Esophagus squamous epithelium (tissue), 5 donors: ENCODE measurements around the gene FBXW7. TPM values are rescaled to one million over a fixed set of nuclear protein-coding genes. Genes with fewer than 3 reads are reported as not detected.

ENCODE experiments used
- DNase-seq: peaks from one replicate; lab custom pipeline; 2025; lab: John Stamatoyannopoulos, UW
- H3K27ac ChIP-seq, 4 donors: fragments of 200-600 bp; sonication (generic); one replicate each; pipeline ENCODE4 v1.5.1; 2016 to 2019; ENCODE audit warnings: mild to moderate bottlenecking in 1 of 4
- H3K27me3 ChIP-seq, 4 donors: fragments of 200-600 bp; sonication (generic); 1 replicate in 3 of 4; 2 replicates in 1 of 4; pipeline versions ENCODE4 v1.5.1 to v1.6.0; 2017 to 2021; ENCODE audit warnings: antibody characterized with exemption in 1 of 4
- H3K36me3 ChIP-seq, 3 donors: fragments of 200-600 bp; sonication (generic); one replicate each; pipeline ENCODE4 v1.5.1; 2016 to 2019
- H3K4me1 ChIP-seq, 3 donors: fragments of 200-600 bp; sonication (generic); one replicate each; pipeline ENCODE4 v1.5.1; 2017 to 2019
- H3K4me3 ChIP-seq, 4 donors: fragments of 200-600 bp; sonication (generic); 1 replicate in 3 of 4; 2 replicates in 1 of 4; pipeline ENCODE4 v1.5.1; 2016 to 2019; ENCODE audit warnings: mild to moderate bottlenecking in 2 of 4, moderate library complexity in 1 of 4
- H3K9me3 ChIP-seq, 3 donors: fragments of 200-600 bp; sonication (generic); one replicate each; pipeline ENCODE4 v1.5.1; 2016 to 2019
- POLR2A ChIP-seq, 4 donors: fragments of 450-650 bp; IDR thresholded peaks; one replicate each; pipeline ENCODE4 v1.6.1; 2017; ENCODE audit warnings: antibody characterized with exemption in 4 of 4, mild to moderate bottlenecking in 4 of 4, moderate library complexity in 3 of 4
- WGBS, 2 donors: methylation state at CpG; one replicate each; pipeline ENCODE4 v1.1.5; 2018; 5-methylcytosine and 5-hydroxymethylcytosine counted together
- intact Hi-C: fragments of 100-400 bp; cut with DNase I; formaldehyde crosslinking; loops from one replicate; pipeline ENCODE4 v1.15.0; 2022
- total RNA-seq, 4 donors: library from RNA; depleted of rRNA; stranded (reverse); fragments of >200 nt; gene quantifications; one replicate each; pipeline ENCODE4 v1.1.0, GENCODE V29; 2016
- TF ChIP-seq, protein P1 (sequence below), 6 experiments: fragments of 450-650 bp in 4 of 6; fragments of 200-600 bp in 2 of 6; sonication (generic) in 2 of 6; IDR thresholded peaks; one replicate each; pipeline ENCODE4 v1.5.1; 2016 to 2019; ENCODE audit warnings: antibody characterized with exemption in 6 of 6, mild to moderate bottlenecking in 4 of 6, moderate library complexity in 4 of 6
- donor health status: DM: yes; HTN: yes; CAD: no.

Gene FBXW7
- total RNA-seq, 4 donors from 2014 or later: 32.3 to 92.7 (median 36.9) TPM

DNA sequence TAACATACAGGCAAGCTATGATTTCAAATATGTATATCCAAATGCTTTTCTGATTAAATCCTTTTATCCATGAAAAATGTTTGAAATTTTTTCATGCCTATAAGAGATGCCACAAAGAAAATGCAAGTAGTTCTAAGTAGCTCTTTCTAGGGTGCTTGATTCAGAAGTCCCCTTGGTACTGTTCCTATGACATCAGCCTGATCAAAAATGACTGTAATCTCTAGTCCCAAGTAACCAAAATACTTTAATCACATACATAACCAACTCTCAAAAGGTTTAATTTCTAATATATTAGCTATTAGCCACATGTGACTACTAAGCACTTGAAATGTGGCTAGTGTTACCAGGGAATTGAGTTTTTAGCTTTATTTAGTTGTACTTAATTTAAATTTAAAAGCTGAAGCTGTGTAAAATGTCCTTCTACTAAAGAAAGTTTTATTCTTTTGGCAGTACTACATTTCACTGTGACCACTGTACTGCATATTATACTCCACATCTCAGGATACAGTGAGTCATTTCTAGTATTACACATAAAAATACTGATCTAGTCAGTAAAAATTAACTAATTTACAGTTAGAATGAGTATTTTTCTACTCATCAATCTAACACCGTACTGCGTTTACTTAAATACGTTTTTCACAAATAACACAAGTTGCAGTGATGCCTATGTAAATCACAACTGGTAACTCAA is 33.9 kb downstream of the FBXW7 start:
- no peak for DNase-seq
- H3K27ac ChIP-seq: no peak overlapping the region
- H3K4me1 ChIP-seq: peaks cover 0 to 4% (median 0%) of the 10 kb centered on the region in 3 donors
- no peak for TF ChIP-seq POLR2A (IDR thresholded peaks at IDR 0.05)
- TF ChIP-seq, protein P1, sequence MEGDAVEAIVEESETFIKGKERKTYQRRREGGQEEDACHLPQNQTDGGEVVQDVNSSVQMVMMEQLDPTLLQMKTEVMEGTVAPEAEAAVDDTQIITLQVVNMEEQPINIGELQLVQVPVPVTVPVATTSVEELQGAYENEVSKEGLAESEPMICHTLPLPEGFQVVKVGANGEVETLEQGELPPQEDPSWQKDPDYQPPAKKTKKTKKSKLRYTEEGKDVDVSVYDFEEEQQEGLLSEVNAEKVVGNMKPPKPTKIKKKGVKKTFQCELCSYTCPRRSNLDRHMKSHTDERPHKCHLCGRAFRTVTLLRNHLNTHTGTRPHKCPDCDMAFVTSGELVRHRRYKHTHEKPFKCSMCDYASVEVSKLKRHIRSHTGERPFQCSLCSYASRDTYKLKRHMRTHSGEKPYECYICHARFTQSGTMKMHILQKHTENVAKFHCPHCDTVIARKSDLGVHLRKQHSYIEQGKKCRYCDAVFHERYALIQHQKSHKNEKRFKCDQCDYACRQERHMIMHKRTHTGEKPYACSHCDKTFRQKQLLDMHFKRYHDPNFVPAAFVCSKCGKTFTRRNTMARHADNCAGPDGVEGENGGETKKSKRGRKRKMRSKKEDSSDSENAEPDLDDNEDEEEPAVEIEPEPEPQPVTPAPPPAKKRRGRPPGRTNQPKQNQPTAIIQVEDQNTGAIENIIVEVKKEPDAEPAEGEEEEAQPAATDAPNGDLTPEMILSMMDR (IDR thresholded peaks at IDR 0.05): no peak
- H3K36me3 ChIP-seq: no peaks in the 10 kb centered on the region
- H3K4me3 ChIP-seq: no peak overlapping the region
- intact Hi-C loops: loop anchor here (5.0 kb wide), 1 partner anchor 140 kb away; no protein-coding TSS in a partner anchor
- H3K9me3 ChIP-seq: no peaks in the 10 kb centered on the region
- 72 to 87% methylated on average over 3 of the region's 3 CpGs for WGBS, 2 donors
- H3K27me3 ChIP-seq: no peaks in the 10 kb centered on the region

GRCh38 chr4:152500800-152501434 is 35.0 kb downstream of the FBXW7 start:
- Histone ChIP-seq H3K4me1 (peaks cover 0 to 4% (median 0%) of the 10 kb centered on the region in 3 donors), H3K4me3 (no peak overlapping the region), H3K27ac (no peak overlapping the region), H3K27me3 (no peaks in the 10 kb centered on the region), H3K36me3 (no peaks in the 10 kb centered on the region), H3K9me3 (no peaks in the 10 kb centered on the region)
- intact Hi-C loops: loop anchor here (5.0 kb wide), 1 partner anchor 141 kb away; no protein-coding TSS in a partner anchor
- 0 to 7% methylated on average over 1 of the region's 1 CpG for WGBS, 2 donors
- TF ChIP-seq, protein P1 (IDR thresholded peaks at IDR 0.05): peak; percentile 57 to 84 (median 74)
- no peak for TF ChIP-seq POLR2A (IDR thresholded peaks at IDR 0.05)
- DNase-seq: peak; percentile 1

DNA sequence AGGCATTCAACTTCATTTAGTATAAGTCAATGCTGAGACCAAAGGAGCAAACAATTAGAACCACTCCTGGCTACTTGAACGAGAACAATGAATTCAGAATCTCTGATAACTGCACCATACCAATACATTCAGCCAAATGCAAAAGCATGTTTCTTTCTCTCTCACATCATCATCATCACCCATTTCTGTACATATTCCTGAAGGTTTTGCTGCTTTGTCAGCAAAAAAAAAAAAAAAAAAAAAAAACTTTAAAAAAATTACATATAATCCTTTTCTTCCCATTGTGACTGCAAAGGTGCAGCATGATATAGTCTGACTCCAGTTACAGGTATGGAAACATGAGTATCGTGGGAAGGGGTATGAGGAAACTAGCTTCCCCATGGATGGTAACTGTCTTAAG is 35.6 kb downstream of the FBXW7 start:
- Histone ChIP-seq H3K27ac (no peak overlapping the region), H3K4me1 (peaks cover 0 to 4% (median 0%) of the 10 kb centered on the region in 3 donors), H3K27me3 (no peaks in the 10 kb centered on the region), H3K36me3 (no peaks in the 10 kb centered on the region), H3K4me3 (no peak overlapping the region), H3K9me3 (no peaks in the 10 kb centered on the region)
- 72 to 87% methylated on average over 2 of the region's 2 CpGs for WGBS, 2 donors
- DNase-seq: no peak
- intact Hi-C loops: loop anchor here (5.0 kb wide), 1 partner anchor 142 kb away; no protein-coding TSS in a partner anchor
- TF ChIP-seq, protein P1 (IDR thresholded peaks at IDR 0.05): no peak
- no peak for TF ChIP-seq POLR2A (IDR thresholded peaks at IDR 0.05)

DNA sequence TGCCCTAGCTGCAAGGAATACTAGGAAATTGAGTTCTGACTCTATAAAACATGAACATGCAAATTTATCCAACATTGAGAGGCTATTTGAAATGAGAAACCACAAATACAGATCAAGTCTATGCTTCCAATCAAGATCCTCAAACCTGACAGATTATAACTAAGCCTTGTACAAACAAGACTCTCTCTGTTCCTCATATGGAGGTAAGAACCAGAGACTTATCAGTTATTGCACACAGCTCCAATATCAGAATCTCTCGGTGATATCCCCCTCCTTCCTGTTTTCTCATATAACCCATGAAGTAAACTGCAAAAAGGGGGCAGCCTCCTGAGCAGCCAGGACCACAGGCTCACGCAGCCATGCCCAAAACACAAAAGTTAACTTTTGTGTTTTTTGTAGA is 36.5 kb downstream of the FBXW7 start:
- Histone ChIP-seq H3K27ac (no peak overlapping the region), H3K4me3 (no peak overlapping the region), H3K27me3 (no peaks in the 10 kb centered on the region), H3K36me3 (no peaks in the 10 kb centered on the region), H3K9me3 (no peaks in the 10 kb centered on the region), H3K4me1 (peaks cover 0 to 4% (median 0%) of the 10 kb centered on the region in 3 donors)
- WGBS, 2 donors: 62 to 69% methylated on average over 2 of the region's 2 CpGs
- TF ChIP-seq, protein P1 (IDR thresholded peaks at IDR 0.05): no peak
- TF ChIP-seq POLR2A (IDR thresholded peaks at IDR 0.05): no peak
- DNase-seq: no peak
- intact Hi-C loops: no loop called here

DNA sequence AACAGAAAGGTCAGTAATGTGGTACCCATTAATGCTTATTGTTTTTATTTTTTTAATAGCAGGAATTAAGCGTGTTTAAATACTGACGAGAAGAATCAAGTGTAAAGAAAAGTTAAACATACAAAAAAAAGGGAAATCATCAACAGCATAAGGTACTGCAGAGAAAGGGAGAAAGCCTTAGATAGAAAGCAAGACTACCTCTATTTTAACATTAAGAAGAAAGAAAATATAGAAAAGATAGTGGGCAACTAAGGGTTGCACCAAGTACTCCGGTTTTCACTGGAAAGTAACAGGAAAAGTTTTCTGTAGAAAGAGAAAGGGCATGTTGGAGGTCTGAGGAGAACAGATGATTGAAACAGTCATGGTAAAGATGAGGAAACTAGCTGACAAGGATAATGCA is 41.9 kb downstream of the FBXW7 start:
- H3K27me3 ChIP-seq: no peaks in the 10 kb centered on the region
- H3K9me3 ChIP-seq: no peaks in the 10 kb centered on the region
- no peak overlapping the region for H3K27ac ChIP-seq
- H3K4me3 ChIP-seq: no peak overlapping the region
- no peak for DNase-seq
- peaks cover 0 to 6% (median 0%) of the 10 kb centered on the region in 3 donors for H3K36me3 ChIP-seq
- H3K4me1 ChIP-seq: no peaks in the 10 kb centered on the region
- TF ChIP-seq, protein P1 (IDR thresholded peaks at IDR 0.05): no peak
- TF ChIP-seq POLR2A (IDR thresholded peaks at IDR 0.05): no peak
- intact Hi-C loops: loop anchor here (5.0 kb wide), 1 partner anchor 138 kb away; no protein-coding TSS in a partner anchor
- 89 to 99% methylated on average over 3 of the region's 3 CpGs for WGBS, 2 donors
